ENCODE measurements around the gene PRDM7. TPM values are rescaled to one million over a fixed set of nuclear protein-coding genes. Genes with fewer than 3 reads are reported as not detected.

PRDM7 gene
- total and polyA plus RNA-seq, 5 donors from 2014 or later: not detected

DNA sequence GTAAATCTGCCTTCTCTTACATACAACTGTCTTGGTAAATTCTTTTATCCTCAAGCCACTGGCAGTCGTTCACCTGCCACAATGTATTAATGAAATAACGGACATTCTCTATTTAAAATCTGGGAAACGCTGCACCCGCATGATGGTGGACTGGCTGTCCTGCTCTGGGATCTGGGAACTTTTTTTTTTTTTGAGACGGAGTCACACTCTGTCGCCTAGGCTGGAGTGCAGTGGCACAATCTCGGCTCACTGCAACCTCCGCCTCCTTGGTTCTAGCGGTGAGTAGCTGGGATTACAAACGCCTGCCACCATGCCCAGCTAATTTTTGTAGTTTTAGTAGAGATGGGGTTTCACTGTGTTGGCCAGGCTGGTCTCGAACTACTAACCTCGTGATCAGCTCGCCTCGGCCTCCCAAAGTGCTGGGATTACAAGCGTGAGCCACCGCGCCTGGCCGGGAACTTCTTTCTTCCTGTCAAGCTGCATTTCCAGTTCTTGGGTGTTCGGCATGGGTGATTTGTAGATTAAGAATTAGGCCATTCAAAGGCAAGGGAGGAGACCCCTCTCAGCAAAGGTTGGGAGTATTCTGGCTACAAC is 28.3 kb downstream of the PRDM7 start:
- peaks cover 0 to 5% of the 10 kb centered on the region in 2 experiments for H3K9me3 ChIP-seq (ENCODE audit: control insufficient read depth in 2 of 2, low read length in 2 of 2)
- no peak overlapping the region for H3K27ac ChIP-seq (ENCODE audit: insufficient read depth, low read length, poor library complexity, severe bottlenecking)
- peaks cover 23% of the 10 kb centered on the region for H3K27me3 Mint-ChIP-seq
- ATAC-seq (ENCODE audit: low read depth in 2 of 2): no peak
- H3K4me1 ChIP-seq (ENCODE audit: control insufficient read depth, insufficient read depth, low read length, poor library complexity, severe bottlenecking): peaks cover 11% of the 10 kb centered on the region
- H3K4me3 ChIP-seq (ENCODE audit: low read depth, low read length): no peak overlapping the region
- no peaks in the 10 kb centered on the region for H3K36me3 ChIP-seq (ENCODE audit: control insufficient read depth, insufficient read depth, low read length)
- H3K27me3 ChIP-seq (ENCODE audit: control insufficient read depth, insufficient read depth, low read length): no peaks in the 10 kb centered on the region
- DNase-seq: no peak
- H3K4me1 Mint-ChIP-seq: peaks cover 0 to 17% (median 4%) of the 10 kb centered on the region in 4 donors
- peak overlapping the region in 1 of 3 donors; percentile 18 for H3K27ac Mint-ChIP-seq
- peak overlapping the region in 3 of 4 donors; percentile 8 to 42 (median 29) for H3K4me3 Mint-ChIP-seq
- peaks cover 0 to 11% (median 2%) of the 10 kb centered on the region in 7 donors for H3K9me3 Mint-ChIP-seq
- peaks cover 3% of the 10 kb centered on the region for H3K36me3 Mint-ChIP-seq

DNA sequence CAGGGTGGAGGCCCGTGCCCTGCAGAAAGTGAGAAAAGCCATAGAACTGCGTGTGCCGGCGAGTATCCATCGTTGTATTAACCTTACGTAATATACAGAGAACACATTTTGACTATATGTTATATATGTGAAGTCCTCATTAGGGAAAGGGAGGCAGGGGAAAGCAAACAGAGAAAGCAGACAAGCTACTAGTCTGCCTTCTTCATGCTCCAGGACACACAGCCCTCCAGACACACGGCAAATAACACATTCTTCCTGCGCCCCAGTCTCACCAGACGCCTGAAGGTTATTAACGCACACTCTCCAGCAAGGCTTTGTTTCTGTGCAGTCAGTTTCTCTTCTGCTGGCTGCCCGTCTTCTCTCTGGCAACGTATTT is 28.8 kb downstream of the PRDM7 start:
- H3K4me1 Mint-ChIP-seq: peaks cover 0 to 17% (median 4%) of the 10 kb centered on the region in 4 donors
- no peak overlapping the region for H3K27ac ChIP-seq (ENCODE audit: insufficient read depth, low read length, poor library complexity, severe bottlenecking)
- H3K4me1 ChIP-seq (ENCODE audit: control insufficient read depth, insufficient read depth, low read length, poor library complexity, severe bottlenecking): peaks cover 11% of the 10 kb centered on the region
- H3K36me3 ChIP-seq (ENCODE audit: control insufficient read depth, insufficient read depth, low read length): no peaks in the 10 kb centered on the region
- no peaks in the 10 kb centered on the region for H3K36me3 Mint-ChIP-seq
- H3K4me3 Mint-ChIP-seq: peak overlapping the region in 2 of 4 donors; percentile 33 to 50
- no peak overlapping the region for H3K4me3 ChIP-seq (ENCODE audit: low read depth, low read length)
- peak overlapping the region in 2 of 3 donors; percentile 20 to 38 for H3K27ac Mint-ChIP-seq
- H3K27me3 Mint-ChIP-seq: peaks cover 23% of the 10 kb centered on the region
- H3K27me3 ChIP-seq (ENCODE audit: control insufficient read depth, insufficient read depth, low read length): no peaks in the 10 kb centered on the region
- no peak for DNase-seq
- ATAC-seq (ENCODE audit: low read depth in 2 of 2): no peak
- peaks cover 0 to 5% of the 10 kb centered on the region in 2 experiments for H3K9me3 ChIP-seq (ENCODE audit: control insufficient read depth in 2 of 2, low read length in 2 of 2)
- peaks cover 0 to 8% (median 0%) of the 10 kb centered on the region in 7 donors for H3K9me3 Mint-ChIP-seq

DNA sequence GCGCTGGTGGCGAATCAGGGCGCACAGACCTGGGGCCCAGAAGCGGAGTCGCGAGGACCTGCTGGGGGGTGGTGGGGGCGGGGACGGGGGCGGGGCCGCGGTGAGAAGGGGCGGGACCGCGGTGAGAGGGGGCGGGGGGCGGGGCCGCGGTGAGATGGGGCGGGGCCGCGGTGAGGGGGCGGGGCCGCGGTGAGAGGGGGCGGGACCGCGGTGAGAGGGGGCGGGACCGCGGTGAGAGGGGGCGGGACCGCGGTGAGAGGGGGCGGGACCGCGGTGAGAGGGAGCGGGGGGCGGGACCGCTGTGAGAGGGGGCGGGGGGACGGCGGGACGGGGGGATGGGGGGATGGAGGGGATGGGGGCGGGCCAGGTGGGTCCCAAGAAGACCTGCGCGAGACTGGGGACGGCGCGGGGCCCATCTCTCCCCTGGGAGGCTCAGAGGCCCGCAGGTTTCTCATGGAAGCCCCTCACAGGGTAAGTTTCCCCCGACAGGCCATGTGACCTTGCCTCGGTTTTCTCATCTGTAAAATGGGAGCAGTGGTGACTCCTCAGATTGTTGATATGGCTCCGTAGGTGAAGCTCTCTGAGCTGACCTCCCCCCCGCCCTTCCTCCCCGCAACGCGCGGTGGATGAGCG is 29.3 kb downstream of the PRDM7 start:
- peaks cover 0 to 17% (median 4%) of the 10 kb centered on the region in 4 donors for H3K4me1 Mint-ChIP-seq
- Histone ChIP-seq H3K9me3 (ENCODE audit: control insufficient read depth in 2 of 2, low read length in 2 of 2) (no peaks in the 10 kb centered on the region), H3K27me3 (ENCODE audit: control insufficient read depth, insufficient read depth, low read length) (no peaks in the 10 kb centered on the region), H3K36me3 (ENCODE audit: control insufficient read depth, insufficient read depth, low read length) (no peaks in the 10 kb centered on the region), H3K4me1 (ENCODE audit: control insufficient read depth, insufficient read depth, low read length, poor library complexity, severe bottlenecking) (peaks cover 11% of the 10 kb centered on the region), H3K4me3 (ENCODE audit: low read depth, low read length) (no peak overlapping the region), H3K27ac (ENCODE audit: insufficient read depth, low read length, poor library complexity, severe bottlenecking) (no peak overlapping the region)
- H3K27me3 Mint-ChIP-seq: peaks cover 23% of the 10 kb centered on the region
- H3K27ac Mint-ChIP-seq: peak overlapping the region in 2 of 3 donors; percentile 20 to 38
- no peaks in the 10 kb centered on the region for H3K36me3 Mint-ChIP-seq
- peak in 2 of 3 donors; percentile 11 to 18 for DNase-seq
- ATAC-seq (ENCODE audit: low read depth in 2 of 2): no peak
- H3K4me3 Mint-ChIP-seq: peak overlapping the region in 2 of 4 donors; percentile 33 to 50
- H3K9me3 Mint-ChIP-seq: peaks cover 0 to 3% (median 0%) of the 10 kb centered on the region in 7 donors

DNA sequence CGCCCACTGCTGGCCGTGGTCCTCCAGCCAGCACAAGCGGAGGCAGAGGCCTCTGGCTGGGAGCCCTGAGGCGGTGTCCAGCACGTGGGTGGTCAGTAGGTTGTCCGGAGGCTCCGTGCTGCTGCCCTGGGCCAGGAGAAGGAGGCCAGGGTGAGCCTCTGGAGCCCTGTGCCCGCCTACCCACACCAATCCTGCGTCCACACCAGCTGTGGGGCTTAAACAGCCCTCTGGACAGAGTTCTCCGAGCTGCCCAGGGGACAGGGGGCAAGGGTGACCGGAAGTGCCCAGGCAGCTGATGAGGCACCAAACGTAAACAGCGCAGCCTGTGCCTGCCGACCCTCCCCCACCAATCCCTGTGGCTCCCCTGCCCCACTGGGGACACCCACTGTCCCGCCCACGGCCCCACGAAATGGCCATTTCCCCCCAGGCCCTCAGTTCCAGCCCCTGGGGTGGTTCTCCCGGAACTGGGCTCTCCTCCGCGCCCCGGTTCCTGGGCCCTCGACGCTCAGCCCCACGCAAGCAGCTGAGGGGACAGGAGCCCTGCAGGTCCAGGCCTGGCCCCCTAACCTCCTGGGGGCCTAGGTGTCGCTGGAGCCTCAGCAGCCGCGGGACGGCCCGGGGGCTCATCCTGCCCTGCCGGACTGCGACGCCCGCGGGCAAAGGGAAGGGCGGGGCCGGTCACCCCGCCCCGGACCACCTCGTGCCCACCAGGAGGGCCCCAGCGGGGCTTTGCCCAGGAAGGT is 30.0 kb downstream of the PRDM7 start:
- Histone ChIP-seq H3K27ac (ENCODE audit: insufficient read depth, low read length, poor library complexity, severe bottlenecking) (no peak overlapping the region), H3K9me3 (ENCODE audit: control insufficient read depth in 2 of 2, low read length in 2 of 2) (no peaks in the 10 kb centered on the region), H3K27me3 (ENCODE audit: control insufficient read depth, insufficient read depth, low read length) (no peaks in the 10 kb centered on the region), H3K4me3 (ENCODE audit: low read depth, low read length) (no peak overlapping the region), H3K4me1 (ENCODE audit: control insufficient read depth, insufficient read depth, low read length, poor library complexity, severe bottlenecking) (peaks cover 11% of the 10 kb centered on the region), H3K36me3 (ENCODE audit: control insufficient read depth, insufficient read depth, low read length) (no peaks in the 10 kb centered on the region)
- peaks cover 23% of the 10 kb centered on the region for H3K27me3 Mint-ChIP-seq
- DNase-seq (no peak), ATAC-seq (ENCODE audit: low read depth in 2 of 2) (no peak)
- H3K4me3 Mint-ChIP-seq: no peak overlapping the region
- H3K4me1 Mint-ChIP-seq: peaks cover 0 to 17% (median 4%) of the 10 kb centered on the region in 4 donors
- no peak overlapping the region for H3K27ac Mint-ChIP-seq
- H3K36me3 Mint-ChIP-seq: no peaks in the 10 kb centered on the region
- H3K9me3 Mint-ChIP-seq: peaks cover 0 to 3% (median 0%) of the 10 kb centered on the region in 7 donors

DNA sequence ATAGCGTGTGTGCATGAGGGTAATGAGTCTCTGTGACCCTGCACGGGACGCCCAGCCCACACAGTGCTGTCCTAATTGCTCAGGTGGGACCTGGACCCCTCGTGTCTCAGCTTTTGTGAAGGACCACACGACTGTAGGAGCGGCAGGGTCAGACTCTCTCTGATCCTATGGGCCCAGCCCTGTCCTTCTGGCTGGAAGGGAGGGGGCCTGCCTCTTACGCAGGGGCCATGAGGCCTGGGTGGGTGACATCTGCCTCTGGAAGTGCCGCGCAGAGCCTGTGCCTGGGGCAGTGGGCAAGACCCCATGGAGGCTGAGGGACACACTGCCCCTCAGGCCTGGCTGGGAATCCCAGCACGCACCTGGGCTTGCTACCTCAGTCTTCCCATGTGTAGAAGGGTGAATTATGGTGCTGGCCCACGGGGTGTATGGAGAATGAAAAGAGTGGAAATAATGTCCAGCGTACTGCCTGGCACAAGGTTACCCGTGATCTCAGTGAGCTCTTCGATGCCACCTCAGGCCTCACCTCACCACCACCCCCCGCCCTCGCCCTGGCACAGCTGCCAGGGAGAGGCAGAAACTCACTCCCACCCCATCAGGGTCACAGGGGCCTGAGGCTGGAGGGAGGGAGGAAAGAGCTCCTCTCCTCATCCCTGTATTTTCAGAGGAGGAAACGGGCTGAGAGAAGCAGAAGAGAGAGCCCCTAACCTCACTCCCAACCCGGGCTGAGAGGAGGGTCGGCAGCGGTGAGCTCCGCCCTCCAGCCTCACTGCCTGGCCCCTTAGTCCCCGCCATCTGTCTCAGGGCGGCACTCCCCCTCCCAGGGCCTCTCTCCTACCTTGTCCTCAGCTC is 30.8 kb downstream of the PRDM7 start:
- Histone ChIP-seq H3K4me3 (ENCODE audit: low read depth, low read length) (no peak overlapping the region), H3K27ac (ENCODE audit: insufficient read depth, low read length, poor library complexity, severe bottlenecking) (no peak overlapping the region), H3K9me3 (ENCODE audit: control insufficient read depth in 2 of 2, low read length in 2 of 2) (no peaks in the 10 kb centered on the region), H3K4me1 (ENCODE audit: control insufficient read depth, insufficient read depth, low read length, poor library complexity, severe bottlenecking) (peaks cover 11% of the 10 kb centered on the region), H3K27me3 (ENCODE audit: control insufficient read depth, insufficient read depth, low read length) (no peaks in the 10 kb centered on the region), H3K36me3 (ENCODE audit: control insufficient read depth, insufficient read depth, low read length) (no peaks in the 10 kb centered on the region)
- Mint-ChIP-seq H3K27me3 (peaks cover 23% of the 10 kb centered on the region), H3K36me3 (no peaks in the 10 kb centered on the region), H3K9me3 (no peaks in the 10 kb centered on the region), H3K4me3 (peak overlapping the region in 3 of 4 donors; percentile 38 to 66 (median 41)), H3K27ac (peak overlapping the region in 1 of 3 donors; percentile 76), H3K4me1 (peaks cover 0 to 17% (median 4%) of the 10 kb centered on the region in 4 donors)
- no peak for DNase-seq
- ATAC-seq (ENCODE audit: low read depth in 2 of 2): no peak

DNA sequence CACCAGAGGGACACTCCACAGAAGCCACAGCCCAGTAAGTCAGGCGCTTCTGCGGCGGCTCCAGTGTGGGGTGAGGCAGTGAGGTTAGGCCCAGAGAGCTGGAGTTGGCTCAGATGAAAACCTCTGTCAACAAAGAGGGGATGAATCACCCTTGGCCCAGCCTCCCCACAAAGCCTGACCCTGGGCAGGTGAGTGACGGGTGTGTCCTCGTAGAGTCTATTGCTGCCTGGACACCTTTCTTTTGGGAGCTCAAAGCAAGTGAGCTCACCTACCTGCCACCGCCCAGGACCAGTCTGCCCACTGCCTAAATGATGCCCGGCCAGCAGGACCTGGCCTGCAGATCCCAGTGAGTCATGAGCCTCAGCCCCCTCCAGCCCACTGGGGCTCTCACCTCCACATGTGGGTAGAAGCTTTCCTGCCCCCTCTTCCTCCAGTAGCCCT is 33.0 kb downstream of the PRDM7 start:
- H3K4me1 ChIP-seq (ENCODE audit: control insufficient read depth, insufficient read depth, low read length, poor library complexity, severe bottlenecking): peaks cover 11% of the 10 kb centered on the region
- peaks cover 19% of the 10 kb centered on the region for H3K27me3 Mint-ChIP-seq
- no peaks in the 10 kb centered on the region for H3K27me3 ChIP-seq (ENCODE audit: control insufficient read depth, insufficient read depth, low read length)
- H3K4me1 Mint-ChIP-seq: peaks cover 0 to 15% (median 4%) of the 10 kb centered on the region in 4 donors
- H3K27ac Mint-ChIP-seq: no peak overlapping the region
- no peak overlapping the region for H3K4me3 ChIP-seq (ENCODE audit: low read depth, low read length)
- no peak for ATAC-seq (ENCODE audit: low read depth in 2 of 2)
- no peak overlapping the region for H3K4me3 Mint-ChIP-seq
- H3K36me3 ChIP-seq (ENCODE audit: control insufficient read depth, insufficient read depth, low read length): no peaks in the 10 kb centered on the region
- no peak for DNase-seq
- no peaks in the 10 kb centered on the region for H3K36me3 Mint-ChIP-seq
- H3K9me3 Mint-ChIP-seq: peaks cover 0 to 2% (median 0%) of the 10 kb centered on the region in 7 donors
- H3K27ac ChIP-seq (ENCODE audit: insufficient read depth, low read length, poor library complexity, severe bottlenecking): no peak overlapping the region
- no peaks in the 10 kb centered on the region for H3K9me3 ChIP-seq (ENCODE audit: control insufficient read depth in 2 of 2, low read length in 2 of 2)

DNA sequence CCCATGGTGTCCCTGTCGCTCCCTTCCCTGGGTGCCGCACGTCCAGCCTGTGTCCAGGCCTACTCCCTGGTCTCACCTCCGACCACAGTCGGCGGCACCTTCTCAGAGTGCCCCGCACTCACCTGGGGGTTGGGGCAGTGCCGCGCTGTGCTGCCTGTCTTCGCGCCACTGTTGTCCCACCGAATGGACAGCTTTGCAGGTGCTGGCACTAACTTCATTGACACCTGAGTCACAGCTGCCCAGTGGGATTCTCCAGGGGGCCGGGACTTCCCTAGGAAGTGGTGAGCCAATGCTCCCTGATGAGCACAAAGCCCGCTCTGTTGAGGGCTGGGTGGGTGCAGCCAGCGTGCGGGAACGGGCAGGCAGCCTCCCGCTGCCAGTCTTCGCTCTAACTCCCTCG is 33.6 kb downstream of the PRDM7 start:
- Histone ChIP-seq H3K9me3 (ENCODE audit: control insufficient read depth in 2 of 2, low read length in 2 of 2) (no peaks in the 10 kb centered on the region), H3K27ac (ENCODE audit: insufficient read depth, low read length, poor library complexity, severe bottlenecking) (no peak overlapping the region), H3K4me1 (ENCODE audit: control insufficient read depth, insufficient read depth, low read length, poor library complexity, severe bottlenecking) (peaks cover 11% of the 10 kb centered on the region), H3K27me3 (ENCODE audit: control insufficient read depth, insufficient read depth, low read length) (no peaks in the 10 kb centered on the region), H3K4me3 (ENCODE audit: low read depth, low read length) (no peak overlapping the region), H3K36me3 (ENCODE audit: control insufficient read depth, insufficient read depth, low read length) (no peaks in the 10 kb centered on the region)
- H3K27ac Mint-ChIP-seq: no peak overlapping the region
- ATAC-seq (ENCODE audit: low read depth in 2 of 2) (no peak), DNase-seq (no peak)
- H3K4me1 Mint-ChIP-seq: peaks cover 0 to 14% (median 4%) of the 10 kb centered on the region in 4 donors
- H3K36me3 Mint-ChIP-seq: peaks cover 5% of the 10 kb centered on the region
- peaks cover 0 to 2% (median 0%) of the 10 kb centered on the region in 7 donors for H3K9me3 Mint-ChIP-seq
- no peak overlapping the region for H3K4me3 Mint-ChIP-seq
- peaks cover 18% of the 10 kb centered on the region for H3K27me3 Mint-ChIP-seq
